GM18519 (cell line): ENCODE results near the gene XPNPEP1.

ENCODE experiments used
- ATAC-seq: cut with Tn5 transposase; IDR thresholded peaks from one replicate; pipeline ENCODE4 v1.9.1; 2021; ENCODE audit warnings: mild to moderate bottlenecking, moderate library complexity; ENCODE audit not compliant: unreplicated experiment, low FRiP score

XPNPEP1 gene

GRCh38 chr10:109871476-109871875, 51.8 kb downstream of the XPNPEP1 start:
- ATAC-seq: no peak

GRCh38 chr10:109866995-109867635, 56.2 kb downstream of the XPNPEP1 start:
- ATAC-seq: no peak

- ATAC-seq: no peak
Measured at GRCh38 chr10:109866168-109866994, 56.9 kb downstream of the XPNPEP1 start.

- no peak for ATAC-seq
Measured at GRCh38 chr10:109863775-109864174, 59.5 kb downstream of the XPNPEP1 start.

GRCh38 chr10:109862738-109863137, 60.6 kb downstream of the XPNPEP1 start:
- ATAC-seq: no peak

GRCh38 chr10:109862041-109862440, 61.3 kb downstream of the XPNPEP1 start:
- ATAC-seq: no peak

- no peak for ATAC-seq
Measured at GRCh38 chr10:109861081-109861480, 62.2 kb downstream of the XPNPEP1 start.

- no peak for ATAC-seq
Measured at GRCh38 chr10:109859221-109859620, 64.1 kb downstream of the XPNPEP1 start.

GRCh38 chr10:109855746-109856145, 67.6 kb downstream of the XPNPEP1 start:
- ATAC-seq: no peak

GRCh38 chr10:109853921-109854320, 69.4 kb downstream of the XPNPEP1 start:
- no peak for ATAC-seq

GRCh38 chr10:109852475-109853037, 70.8 kb downstream of the XPNPEP1 start:
- peak; percentile 85 for ATAC-seq

- ATAC-seq: no peak
Measured at GRCh38 chr10:109851616-109852474, 71.5 kb downstream of the XPNPEP1 start.

- ATAC-seq: no peak
Measured at GRCh38 chr10:109846832-109847231, 76.5 kb downstream of the XPNPEP1 start.

- no peak for ATAC-seq
Measured at GRCh38 chr10:109845308-109845707, 78.0 kb downstream of the XPNPEP1 start.

GRCh38 chr10:109838592-109839244, 84.6 kb downstream of the XPNPEP1 start:
- no peak for ATAC-seq

- no peak for ATAC-seq
Measured at GRCh38 chr10:109837384-109837783, 85.9 kb downstream of the XPNPEP1 start.

GRCh38 chr10:109835257-109835656, 88.1 kb downstream of the XPNPEP1 start:
- no peak for ATAC-seq

- ATAC-seq: no peak
Measured at GRCh38 chr10:109831846-109832245, 91.5 kb downstream of the XPNPEP1 start.

- no peak for ATAC-seq
Measured at GRCh38 chr10:109824206-109824605, 99.1 kb downstream of the XPNPEP1 start.

GRCh38 chr10:109823196-109823595, 100.1 kb downstream of the XPNPEP1 start:
- ATAC-seq: no peak
